Fibroblast of skin of back (primary cell): ENCODE data around the gene GCM1. TPM values are rescaled to one million over a fixed set of nuclear protein-coding genes. Genes with fewer than 3 reads are reported as not detected.
A peak's percentile ranks its signal among the peaks of the same experiment; 100 is the strongest.
"Not testable (repeated sequence)": the region's sequence is repeated elsewhere in the genome, so short reads cannot be mapped to it uniquely, and the experiment has no call there.

Experiments used
- DNase-seq: peaks from one replicate; pipeline ENCODE4 v3.0.0-alpha.2; 2013
- polyA plus RNA-seq, 2 experiments: library from polyadenylated mRNA; unstranded; fragments of 120-200 nt; gene quantifications; one replicate each; pipeline ENCODE4 v1.2.1, GENCODE V29; 2013; ENCODE audit not compliant: insufficient read length in 2 of 2

GCM1 gene, protein sequence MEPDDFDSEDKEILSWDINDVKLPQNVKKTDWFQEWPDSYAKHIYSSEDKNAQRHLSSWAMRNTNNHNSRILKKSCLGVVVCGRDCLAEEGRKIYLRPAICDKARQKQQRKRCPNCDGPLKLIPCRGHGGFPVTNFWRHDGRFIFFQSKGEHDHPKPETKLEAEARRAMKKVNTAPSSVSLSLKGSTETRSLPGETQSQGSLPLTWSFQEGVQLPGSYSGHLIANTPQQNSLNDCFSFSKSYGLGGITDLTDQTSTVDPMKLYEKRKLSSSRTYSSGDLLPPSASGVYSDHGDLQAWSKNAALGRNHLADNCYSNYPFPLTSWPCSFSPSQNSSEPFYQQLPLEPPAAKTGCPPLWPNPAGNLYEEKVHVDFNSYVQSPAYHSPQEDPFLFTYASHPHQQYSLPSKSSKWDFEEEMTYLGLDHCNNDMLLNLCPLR
- polyA plus RNA-seq (2013, experiment 1 of 2; ENCODE audit: insufficient read length), result not detected
- polyA plus RNA-seq (2013, experiment 2 of 2; ENCODE audit: insufficient read length), result not detected

DNA sequence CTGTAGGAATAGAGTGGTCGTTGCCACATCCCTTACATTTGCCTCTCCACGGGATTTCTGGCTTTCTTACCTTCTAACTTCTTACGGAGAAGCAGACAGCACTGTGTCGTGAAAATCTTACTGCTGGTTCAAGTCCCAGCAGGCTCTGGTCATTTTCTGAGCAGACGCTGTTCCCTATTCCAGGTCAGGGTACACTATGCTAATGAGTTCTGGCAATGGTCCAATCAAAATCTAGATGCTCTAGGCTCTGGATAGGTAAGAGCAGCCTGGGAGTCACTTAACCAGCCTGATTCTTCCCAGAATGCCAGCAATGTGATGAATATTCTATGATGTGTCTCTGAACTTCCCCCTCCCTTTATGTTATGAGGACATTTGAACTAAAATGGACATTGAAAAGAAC, at the start of gene GCM1:
Gene GCM1 (minus strand): TSS at position 158 of the 400 bp plus-strand sequence. CDS start 3,209 bp downstream, outside the sequence.
- no peak for DNase-seq

DNA sequence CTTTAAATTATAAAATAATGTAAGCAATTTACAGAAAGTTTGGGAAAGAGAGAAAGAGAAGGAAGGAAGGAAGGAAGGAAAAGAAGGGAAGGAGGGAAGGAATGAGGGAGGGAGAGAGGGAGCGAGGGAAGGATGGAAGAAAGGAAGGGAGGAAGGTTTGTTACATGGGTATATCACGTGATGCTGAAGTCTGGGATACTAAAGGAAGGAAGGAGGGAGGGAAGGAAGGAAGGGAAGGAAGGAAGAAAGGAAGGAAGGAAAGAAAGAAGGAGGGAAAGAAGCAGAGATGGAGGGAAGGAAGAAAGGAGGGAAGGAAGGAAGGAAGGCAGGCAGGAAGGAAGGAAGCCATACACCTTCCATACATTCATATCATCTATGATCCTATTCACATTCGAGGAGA, 48.9 kb upstream of the GCM1 start:
- no peak for DNase-seq

DNA sequence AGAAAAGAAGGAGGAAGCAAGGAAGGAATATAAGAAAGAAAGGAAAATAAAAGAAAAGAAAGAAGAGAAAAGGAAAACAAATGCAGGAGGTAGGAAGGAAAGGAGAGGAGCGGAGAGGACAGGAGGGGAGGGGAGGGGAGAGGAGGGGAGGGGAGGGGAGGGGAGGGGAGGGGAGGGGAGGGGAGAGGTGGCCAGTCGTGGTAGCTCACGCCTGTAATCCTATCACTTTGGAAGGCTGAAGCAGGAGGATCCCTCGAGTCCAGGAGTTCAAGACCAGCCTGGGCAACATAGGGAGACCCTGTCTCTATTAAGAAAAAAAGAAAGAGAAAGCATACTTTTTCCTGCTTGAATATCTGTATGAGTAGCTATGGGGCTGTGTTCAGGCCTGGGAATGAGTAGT, 46.4 kb upstream of the GCM1 start:
- no peak for DNase-seq

DNA sequence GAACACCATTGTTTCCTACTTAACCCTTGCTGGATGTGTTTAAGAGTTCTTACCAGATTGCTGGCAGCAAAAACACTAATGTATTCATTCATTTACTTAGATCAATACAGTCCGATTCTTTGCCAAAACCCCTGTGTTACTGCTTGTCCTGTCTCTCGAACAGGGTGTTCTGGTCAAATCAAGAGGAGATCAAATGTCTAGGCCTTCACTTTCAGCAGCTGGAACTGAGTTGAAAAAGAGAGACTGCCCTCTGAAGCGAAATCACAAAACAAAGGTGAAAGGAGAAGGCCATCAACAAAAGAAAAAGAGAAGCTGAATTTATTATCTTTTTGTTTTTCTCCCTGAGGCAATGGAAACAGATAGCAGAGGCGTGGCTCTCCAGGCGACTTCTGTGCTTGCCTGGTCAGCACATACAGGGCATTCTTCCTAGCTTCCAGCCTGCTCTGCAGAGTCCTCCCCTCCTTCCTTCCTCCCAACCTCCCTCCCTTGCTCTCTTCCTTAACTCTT, 44.1 kb upstream of the GCM1 start:
- no peak for DNase-seq

DNA sequence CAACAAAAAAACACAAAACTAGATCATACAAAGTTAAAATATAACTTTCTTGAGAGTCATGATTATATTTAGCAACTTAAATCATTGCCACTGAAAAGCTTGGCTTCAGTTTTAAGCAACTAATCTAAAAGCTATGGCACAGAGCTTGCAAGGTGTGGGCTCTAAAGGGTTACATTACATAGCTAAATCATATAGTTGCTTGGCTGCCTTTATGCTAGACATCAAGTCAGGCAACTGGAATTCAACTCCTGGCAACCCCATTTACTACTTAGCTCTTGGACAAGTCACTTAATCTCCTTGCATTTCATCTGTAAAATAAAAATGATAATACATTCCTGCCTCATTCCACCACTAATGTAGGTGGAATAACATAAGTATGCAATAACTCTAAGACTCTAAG, 40.9 kb upstream of the GCM1 start:
- peak; percentile 67 for DNase-seq

DNA sequence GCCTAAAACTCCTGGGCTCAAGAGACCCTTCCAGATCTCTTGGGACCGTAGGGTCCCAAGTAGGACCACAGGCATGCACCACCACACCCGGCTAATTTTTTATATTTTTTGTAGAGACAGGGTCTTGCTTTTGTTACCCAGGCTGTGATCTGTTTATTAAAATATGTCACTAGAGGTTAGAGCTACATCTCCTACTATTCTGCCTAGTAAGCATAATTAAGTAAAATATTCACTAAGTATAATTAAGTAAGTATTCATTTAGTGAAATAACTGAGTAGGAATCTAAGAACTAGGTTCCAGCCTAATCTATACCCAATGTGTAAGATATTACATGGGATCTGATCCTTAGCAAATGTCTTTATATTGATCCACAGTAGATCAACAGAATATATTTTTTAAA, 40.2 kb upstream of the GCM1 start:
- DNase-seq, result no peak

DNA sequence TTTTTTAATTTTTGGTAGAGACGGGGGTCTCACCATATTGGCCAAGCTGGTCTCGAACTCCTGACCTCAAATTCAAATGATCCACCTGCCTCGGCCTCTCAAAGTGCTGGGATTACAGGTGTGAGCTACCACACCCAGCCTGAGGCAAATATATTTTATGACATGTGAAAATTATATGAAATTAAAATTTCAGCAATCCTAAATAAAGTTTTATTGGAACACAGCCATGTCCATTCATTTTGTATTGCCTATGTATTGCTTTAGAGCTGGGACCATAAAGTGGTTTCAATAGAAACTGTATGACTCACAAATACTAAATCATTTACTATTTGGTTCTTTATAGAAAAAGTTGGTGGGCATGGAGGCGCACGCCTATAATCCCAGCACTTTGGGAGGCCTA, 32.0 kb upstream of the GCM1 start:
- DNase-seq, result no peak

DNA sequence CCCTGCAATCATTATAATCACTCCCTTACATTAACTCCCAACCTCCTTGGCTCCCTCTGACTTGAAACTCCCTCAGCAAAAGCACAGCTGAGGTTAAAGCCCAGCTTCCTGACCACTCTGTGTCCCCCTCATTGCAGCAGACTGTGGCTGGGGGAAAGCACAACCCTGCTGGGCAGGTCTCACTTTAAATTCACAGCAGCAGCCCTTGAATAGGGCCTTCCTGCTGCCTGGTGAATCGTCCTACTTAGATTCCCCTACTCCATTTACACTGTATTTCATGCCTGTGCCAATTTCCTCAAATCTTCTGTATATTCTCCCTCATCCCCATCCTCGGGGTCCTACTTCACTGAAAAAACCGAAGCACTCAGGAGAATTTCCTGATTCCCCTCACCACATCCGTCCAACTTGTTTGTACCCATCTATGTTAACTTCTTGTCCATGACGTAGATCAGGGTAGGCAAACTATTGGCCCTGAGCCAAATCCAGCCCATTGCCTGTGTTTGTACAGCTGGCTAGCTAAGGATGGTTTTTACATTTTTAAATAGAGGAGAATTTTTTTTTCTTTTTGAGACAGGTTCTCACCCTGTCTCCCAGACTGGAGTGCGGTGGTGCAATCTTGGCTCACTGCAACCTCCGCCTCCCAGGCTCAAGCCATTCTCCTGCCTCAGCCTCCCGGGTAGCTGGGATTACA, 31.5 kb upstream of the GCM1 start:
- peak; percentile 14 for DNase-seq

DNA sequence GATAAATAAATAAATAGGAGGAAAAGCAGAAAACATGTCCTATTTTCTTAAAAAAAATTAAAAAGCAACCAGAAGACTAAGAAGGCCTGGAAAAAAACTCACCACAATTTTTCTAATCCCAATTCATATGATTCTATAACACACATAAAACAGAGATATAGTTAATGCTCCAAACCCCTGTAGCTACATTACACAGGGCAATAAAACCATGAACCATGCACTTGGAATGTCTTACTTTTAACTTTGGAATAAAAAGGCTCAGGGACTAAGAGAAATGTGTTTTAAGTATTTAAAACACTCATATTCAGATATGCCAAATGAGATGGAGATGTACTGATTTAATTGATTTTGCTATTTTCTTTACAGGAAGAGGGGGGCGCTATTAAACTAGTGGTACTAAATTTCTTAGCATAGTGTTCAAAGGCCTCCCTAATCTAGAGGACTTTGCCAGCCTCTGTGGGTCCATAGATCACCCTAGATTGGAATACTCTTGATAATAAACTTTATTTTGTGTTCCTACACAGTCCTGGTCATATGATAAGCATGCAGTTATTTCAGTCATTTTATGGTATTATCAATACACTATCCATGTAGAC, 30.3 kb upstream of the GCM1 start:
- no peak for DNase-seq

DNA sequence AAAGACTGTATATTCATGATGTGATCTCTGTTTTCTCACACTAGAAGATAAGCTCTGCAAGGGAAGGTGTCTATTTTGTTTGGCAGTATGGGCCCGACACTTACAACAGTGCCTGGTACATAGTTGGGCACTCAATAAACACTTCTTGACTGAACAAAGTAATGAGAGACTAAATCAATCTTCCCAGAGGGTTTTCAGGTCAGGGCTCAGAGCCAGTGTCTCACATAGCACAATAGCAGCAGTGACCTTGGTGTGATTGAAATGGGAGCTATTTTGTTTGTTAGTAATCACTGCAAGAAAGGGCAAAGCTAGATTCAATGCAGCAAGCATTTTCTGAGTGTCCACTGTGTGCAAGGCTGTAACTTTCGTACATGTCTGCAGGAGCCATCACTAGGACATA, 26.4 kb upstream of the GCM1 start:
- DNase-seq, result no peak

DNA sequence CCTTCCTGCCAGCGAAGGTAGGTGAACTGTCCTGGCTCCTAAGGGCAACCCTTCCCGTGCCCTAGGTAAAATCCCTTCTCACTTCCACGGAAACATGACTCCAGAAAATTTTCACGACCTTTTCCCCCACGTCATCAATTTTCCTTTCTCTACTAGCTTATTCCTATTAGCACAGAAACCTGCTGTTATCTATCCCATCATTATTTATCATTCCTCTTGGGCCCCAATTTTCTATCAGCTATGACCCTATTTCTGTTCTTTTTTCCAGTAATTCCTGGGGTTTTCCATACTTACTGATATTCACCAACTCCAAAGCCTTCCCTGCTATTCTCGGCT, 23.8 kb upstream of the GCM1 start:
- no peak for DNase-seq

DNA sequence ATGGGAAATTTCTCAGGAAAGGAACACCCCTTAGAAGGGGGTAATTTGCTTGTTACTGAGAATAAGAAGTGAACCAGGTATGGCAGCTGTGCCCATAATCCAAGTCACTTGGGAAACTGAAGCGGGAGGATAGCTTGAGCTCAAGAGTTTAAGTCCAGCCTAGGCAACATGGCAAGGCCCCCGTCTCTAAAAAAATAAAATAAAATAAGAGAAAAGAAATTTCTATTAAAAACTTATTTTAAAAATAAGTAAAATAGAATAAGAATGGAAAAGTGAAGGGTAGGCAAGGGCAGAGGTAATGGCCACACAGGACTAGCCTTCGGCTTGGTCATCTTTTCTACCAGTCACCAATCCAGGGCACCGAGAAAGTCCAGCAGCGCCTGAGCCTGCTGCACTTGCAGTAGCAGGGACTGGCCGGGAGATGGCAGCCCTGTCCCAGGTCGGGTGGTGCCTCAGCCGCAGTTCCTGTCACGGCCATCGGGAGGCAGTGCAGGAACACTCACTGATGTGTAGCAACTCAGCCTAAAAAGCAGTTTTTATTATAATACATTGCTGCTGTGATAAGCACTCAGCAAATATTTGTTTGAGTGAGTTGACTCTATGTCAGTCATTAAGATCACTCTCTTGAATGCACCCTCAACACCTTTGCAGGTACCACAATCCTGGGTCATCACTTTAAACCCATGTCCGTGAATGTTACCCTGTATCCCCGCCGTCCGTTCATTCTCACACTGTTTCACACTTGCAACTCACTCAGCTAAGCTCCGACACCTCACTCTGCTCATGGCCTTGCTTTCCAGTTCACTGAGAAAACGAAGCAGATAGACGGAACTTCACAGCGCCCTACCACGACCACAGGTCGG, 23.2 kb upstream of the GCM1 start:
- peak; percentile 65 for DNase-seq

DNA sequence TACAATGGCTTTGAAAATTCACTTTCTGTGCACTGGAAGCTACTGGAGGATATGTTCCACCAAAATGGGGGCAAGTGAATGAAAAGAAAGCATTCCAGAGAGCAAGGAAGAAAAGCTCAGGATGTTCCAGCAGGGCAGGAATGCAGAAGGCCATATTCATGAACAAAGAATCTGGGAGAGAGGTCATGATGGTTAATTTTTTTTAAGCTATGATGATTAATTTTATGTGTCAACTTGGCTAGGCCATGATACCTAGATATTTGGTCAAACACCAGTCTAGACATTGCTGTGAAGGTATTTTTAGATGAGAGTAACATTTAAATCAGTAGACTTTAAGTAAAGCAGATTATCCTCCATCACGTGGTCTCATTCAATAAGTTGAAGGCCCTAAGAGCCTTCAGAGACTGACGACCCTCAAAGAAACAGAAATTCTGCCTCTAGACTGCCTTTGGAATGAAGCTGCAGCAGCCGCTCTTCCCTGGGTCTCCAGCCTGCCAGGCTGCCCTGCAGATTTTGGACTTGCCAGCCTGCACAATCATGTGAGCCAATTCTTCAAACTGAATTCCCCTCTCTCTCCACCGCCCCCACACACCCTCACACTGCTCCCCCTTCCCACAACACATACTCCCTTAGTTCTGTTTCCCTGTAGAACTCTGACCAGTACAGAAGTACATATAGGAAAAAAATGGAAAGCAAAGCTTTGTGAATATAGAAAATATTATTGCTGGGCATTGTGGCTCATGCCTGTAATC, 20.1 kb upstream of the GCM1 start:
- DNase-seq, result peak; percentile 89

DNA sequence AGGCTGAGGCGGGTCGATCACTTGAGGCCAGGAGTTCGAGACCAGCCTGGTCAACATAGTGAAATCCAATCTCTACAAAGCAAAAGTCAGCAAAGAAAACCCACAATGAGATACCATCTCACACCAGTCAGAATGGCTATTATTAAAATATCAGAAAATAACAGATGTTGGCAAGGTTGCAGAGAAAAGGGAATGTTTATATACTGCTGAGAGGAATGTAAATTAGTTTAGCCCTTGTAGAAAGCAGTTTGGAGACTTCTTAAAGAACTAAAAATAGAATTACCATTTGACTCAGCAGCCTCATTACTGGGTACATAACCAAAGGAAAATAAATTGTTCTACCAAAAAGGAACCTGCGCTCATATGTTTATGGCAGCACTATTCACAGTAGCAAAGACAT, 16.7 kb upstream of the GCM1 start:
- peak; percentile 70 for DNase-seq

DNA sequence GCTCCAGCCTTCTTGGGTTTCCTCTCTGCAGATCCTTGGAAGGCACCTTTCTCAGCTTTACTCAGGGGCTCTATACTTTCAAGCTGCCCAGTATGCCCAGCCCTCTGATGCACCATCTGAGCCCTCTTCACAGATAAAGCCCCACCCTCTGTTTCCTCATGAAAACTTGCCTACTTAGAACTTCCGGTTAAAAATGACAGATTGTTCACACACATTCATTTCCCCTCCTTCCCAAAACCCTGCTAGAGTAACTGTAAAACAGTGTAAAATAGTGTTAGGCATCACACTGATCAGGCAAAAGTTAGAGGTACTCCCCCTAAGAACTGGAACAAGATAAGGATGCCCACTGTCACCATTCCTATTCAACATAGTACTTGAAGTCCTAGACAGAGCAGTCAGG, 14.0 kb upstream of the GCM1 start:
- no peak for DNase-seq

DNA sequence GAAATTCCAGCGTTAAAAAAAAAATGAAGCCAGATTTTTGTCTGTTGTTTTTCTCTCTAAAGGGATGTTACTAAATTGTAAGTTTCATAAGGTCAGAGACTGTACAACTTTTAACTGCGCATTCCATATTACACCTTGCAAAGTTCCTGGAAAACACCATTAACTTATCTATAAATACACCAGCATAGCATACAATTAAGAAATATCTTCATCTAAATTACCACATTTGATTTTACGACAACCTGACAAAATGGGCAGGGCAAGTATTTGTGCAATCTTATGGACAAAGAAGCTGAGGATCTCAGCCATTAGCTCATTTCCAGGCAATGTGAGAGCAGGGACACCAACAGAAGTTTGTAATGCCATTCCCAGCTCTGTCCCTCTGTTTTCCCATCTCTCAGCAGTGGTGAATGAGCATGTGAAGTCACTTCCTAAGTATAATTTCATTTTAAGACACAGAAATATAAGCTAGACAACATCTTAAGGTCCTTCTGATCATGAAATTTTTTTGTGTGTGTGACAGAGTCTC, 12.9 kb upstream of the GCM1 start:
- DNase-seq, result peak; percentile 43

DNA sequence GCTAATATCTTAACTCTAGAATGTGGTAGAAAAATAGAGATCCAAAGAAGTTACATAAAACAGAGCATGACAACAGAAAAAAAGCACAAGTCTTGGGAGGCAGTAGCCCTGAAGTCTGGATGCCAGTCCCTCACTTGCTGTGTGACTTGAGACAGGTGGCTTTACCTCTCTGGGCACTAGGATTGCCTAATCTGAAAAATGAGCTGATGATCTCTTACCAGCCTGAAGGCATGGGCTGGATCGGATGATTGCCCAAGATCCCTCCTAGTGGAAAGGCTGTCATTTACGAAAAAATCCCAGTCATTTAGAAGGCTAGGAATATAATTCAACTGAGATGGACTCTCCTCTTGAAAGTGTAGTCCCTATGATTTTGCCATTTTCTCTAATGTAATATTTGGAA, 10.9 kb upstream of the GCM1 start:
- no peak for DNase-seq

DNA sequence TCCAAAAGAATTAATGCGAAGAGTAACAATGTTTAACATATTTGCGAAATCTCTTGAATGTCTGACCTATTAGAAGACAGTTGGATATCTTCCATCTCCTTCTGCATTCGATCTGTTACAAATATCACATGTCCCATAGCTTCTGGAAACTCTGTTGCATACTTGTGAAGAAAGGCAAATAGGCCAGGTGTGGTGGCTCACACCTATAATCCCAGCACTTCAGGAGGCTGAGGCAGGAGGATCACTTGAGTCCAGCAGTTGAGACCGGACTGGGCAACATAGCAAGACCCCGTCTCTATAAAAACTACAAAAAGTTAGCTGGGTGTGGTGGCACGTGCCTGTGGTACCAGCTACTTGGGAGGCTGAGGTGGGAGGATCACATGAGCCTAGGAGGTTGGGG, 9.4 kb upstream of the GCM1 start:
- DNase-seq, result not testable (repeated sequence)

DNA sequence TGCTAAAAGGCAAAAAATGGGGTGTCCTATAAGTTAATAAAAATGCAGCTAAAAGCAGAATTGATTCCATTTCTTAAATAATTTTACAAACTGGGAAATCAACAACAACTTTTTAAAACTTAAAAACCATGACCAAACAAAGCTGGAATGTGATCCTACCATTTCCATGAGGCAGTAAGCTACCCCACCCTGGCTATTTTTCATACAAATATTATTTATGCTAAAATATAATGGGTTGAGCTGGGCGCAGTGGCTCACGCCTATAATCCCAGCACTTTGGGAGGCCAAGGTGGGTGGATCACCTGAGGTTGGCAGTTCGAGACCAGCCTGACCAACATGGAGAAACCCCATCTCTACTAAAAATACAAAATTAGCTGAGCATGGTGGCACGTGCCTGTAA, 6.6 kb upstream of the GCM1 start:
- not testable (repeated sequence) for DNase-seq

DNA sequence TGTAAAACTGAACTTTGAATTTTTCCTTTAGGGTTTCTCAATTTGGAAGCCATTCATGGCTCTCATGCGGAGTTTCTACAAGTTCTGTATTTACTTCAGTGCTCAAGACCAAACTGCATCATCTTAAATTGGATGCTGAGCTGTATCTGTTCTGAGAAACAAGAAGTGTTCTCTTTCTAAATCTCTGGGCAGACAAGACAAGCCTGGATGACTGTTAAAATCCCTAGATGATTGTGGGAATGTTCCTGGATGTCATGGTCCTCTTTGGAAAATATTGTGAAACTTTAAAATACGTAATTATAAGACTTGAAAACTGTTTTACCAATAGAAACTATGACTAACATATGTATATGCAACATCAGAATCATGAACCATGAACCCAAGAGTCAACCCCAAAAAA, 6.2 kb upstream of the GCM1 start:
- DNase-seq, result no peak

DNA sequence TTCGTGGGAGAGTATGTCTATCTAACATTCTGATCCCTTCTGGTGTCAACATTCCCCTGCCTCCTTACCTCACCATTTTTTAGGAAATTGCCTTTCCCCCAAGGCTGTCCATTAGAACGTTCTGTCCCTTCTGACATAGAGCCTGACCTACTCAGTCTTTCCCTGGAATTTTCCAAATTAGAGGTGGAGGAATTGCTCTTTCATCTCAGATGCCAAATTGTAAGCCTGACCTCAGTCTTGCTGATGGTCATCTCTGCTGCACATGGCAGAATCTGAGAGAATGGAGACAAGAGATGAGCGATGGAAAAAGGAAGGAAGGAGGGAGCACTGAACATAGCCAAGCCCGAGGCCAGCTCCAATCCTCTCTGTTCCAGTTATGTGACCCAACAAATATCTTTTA, 5.4 kb upstream of the GCM1 start:
- no peak for DNase-seq
